Stimulated activated CD4-positive, alpha-beta T cell treated with anti-CD3 and anti-CD28 coated beads, Interleukin-1b, Interleukin-23, amount 100 ng/mL, for 24 hours (primary cell): ENCODE results near the gene TMEM95.
"Not testable (repeated sequence)": the region's sequence is repeated elsewhere in the genome, so short reads cannot be mapped to it uniquely, and the experiment has no call there.

ENCODE experiments used
- DNase-seq, 4 experiments: peaks; one replicate each; pipeline ENCODE4 v3.0.0-alpha.2; 2020; ENCODE audit warnings: low read depth in 4 of 4, low spot score in 1 of 4

Gene TMEM95

DNA sequence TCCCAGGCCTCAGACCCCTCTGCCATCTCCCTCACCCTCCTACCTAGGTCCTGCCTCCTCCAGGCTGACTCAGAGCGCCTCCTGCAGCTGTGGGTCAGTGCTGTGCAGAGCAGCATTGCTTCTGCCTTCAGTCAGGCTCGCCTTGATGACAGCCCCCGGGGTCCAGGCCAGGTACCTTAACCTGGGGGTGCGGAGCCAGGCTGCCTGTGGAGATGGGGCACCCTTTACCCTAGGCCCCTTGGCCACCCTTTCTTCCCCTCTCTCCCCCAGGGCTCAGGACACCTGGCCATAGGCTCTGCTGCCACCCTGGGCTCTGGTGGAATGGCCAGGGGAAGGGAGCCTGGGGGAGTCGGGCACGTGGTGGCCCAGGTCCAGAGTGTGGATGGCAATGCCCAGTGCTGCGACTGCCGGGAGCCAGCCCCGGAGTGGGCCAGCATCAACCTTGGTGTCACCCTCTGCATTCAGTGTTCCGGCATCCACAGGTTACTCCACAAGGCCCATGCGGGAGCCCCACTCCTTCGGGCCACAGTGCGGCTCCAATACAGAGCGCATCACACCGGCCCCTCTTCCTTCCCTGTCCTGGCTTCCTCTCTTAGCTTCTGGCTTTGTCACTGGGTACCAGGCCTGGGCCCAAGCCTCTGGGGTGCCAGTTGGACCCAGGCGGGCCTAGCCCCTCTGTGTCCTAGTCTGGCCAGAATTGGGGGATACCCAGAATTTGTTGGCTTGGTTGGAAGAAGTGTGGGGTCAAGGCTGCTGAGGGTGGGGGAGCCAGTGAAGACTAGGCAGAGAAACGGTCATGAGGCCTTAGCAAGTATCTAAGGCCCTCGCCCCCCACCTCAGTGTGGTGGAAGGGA lies 8.0 kb upstream of the TMEM95 start:
- no peak for DNase-seq

DNA sequence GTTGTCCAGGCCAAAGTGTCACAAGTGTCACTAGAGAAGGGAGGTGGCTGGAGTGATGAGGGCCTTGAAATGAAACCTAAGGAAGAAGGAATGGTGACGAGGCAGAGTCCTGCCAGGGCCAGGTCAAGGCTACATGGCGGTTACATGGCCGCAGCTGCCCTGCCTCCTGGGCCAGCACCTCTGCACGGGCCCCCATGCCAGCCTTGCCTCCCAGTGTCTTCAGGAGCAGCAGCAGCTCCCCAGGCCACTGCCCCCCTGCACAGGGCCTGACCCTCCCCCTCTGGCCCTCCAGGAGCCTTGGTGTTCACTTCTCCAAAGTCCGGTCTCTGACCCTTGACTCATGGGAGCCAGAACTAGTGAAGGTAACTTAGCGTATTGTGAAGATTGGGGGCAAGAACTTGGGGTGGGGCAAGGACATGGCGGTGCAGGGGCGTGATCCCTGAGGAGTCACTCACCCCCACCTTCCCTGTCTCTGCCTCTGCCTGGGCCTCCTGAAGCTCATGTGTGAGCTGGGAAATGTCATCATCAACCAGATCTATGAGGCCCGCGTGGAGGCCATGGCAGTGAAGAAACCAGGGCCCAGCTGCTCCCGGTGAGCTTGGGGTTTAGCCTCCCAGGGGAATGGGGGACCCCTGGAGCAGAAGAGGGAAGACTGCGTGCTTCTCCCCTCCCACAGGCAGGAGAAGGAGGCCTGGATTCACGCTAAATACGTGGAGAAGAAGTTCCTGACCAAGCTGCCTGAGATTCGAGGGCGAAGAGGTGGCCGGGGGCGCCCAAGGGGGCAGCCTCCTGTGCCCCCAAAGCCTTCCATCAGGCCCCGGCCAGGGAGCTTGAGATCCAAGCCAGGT lies 7.1 kb upstream of the TMEM95 start:
- no peak for DNase-seq

DNA sequence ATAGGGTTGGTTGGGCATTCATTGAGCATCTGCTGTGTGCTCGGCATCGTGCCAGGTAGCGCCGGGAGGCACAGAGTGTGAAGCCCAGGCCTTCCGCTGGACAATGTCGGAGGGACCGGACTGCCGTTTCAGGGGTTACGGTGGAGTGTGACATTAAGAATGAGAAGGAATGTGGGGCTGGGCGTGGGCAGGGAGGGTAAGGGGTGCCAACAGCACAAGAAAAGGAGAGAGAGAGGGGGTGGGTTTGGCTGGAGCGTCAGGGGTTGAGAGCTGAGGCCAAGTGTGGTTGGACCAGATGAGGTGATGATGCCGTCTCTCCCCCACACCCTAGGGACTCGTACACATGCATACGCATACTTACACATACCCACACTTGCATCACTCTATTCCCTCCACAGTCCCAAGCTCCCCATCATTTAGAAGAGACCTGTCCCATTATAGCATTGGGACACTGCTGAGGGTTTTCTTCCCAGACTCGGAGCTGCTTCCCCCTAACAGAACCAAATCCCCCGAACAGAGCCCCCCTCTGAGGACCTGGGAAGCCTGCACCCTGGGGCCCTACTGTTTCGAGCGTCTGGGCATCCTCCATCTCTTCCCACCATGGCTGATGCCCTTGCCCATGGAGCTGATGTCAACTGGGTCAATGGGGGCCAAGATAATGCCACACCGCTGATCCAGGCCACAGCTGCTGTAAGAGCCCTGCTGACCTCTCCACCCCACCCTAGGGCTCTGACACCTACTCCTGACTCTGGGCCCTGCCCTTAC lies 6.3 kb upstream of the TMEM95 start:
- DNase-seq = no peak

DNA sequence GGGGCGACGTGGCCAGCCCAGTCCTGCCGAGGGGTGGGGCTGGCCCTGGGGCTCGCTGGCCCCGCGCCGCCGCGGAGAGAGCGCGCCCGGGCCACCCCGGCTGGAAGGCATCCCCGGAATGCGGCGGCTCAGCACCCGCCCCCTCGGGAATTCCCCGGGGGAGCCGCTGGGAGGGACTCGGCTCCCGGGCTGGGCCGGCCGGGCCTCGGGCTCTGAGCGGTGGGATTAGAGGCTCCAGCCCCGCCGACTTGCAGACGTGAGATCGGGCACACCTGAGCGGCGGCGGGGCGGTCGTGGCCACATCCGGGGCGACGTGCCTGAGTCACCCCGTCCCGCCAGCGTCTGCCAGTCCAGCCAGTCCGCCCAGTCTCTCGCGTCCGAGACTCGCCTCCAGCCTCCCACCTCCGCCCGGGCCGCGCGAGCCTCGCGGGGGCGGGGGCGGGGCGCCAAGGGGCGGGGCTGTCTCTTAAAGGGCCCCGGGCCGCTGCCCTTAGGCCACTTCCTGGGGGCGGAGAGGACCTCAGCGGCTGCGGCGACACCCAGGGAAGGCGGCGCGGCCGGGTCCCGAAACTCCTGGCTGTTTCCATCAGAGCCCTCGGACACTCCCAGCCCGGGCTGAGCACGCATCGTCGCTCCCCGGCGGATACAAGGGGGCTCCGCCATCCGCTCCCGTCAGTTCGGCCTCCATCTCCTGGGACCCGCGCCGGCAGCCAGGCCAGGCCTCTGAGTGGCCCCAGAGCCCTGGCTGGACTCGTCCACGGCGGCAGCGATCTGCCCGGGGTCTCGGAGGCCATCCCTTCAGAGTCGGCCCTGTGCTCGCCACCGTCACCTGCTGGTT lies 3.1 kb upstream of the TMEM95 start, which contains the start of gene KCTD11:
Gene KCTD11 (plus strand): TSS at position 498 of the 838 bp plus-strand sequence.
- DNase-seq = peak in 2 of 4 experiments; percentile 35 to 75

DNA sequence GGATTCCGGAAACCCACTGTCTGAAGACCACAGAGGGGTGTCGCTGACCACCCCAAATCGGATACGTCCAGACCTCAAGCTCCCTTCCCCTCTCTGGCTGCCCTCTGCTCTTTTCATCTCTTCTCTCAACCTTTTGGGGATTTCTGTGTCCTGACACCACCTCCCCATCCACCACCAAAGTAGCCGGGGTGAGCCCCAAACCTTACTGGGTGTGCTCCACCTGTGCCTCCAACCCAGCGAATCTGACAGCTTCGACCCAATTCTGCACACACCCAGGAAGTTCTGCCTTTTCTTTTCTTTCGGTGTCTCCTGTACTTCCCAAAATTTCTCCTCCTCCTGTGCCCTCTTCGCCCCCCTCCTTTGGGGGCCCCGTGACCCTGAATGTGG lies 2.5 kb upstream of the TMEM95 start:
- no peak for DNase-seq

DNA sequence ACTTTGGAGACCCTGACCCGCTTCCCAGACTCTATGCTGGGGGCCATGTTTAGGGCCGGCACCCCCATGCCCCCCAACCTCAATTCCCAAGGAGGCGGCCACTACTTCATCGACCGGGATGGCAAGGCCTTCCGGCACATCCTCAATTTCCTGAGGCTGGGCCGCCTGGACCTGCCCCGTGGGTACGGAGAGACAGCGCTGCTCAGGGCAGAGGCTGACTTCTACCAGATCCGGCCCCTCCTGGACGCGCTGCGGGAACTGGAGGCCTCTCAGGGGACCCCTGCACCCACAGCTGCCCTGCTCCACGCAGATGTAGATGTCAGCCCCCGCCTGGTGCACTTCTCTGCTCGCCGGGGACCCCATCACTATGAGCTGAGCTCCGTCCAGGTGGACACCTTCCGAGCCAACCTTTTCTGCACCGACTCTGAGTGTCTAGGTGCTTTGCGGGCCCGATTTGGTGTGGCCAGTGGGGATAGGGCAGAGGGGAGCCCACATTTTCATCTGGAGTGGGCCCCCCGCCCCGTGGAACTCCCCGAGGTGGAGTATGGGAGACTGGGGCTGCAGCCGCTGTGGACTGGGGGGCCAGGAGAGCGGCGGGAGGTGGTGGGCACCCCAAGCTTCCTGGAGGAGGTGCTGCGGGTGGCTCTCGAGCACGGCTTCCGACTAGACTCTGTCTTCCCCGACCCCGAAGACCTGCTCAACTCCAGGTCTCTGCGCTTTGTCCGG lies 1.9 kb upstream of the TMEM95 start:
- no peak for DNase-seq

DNA sequence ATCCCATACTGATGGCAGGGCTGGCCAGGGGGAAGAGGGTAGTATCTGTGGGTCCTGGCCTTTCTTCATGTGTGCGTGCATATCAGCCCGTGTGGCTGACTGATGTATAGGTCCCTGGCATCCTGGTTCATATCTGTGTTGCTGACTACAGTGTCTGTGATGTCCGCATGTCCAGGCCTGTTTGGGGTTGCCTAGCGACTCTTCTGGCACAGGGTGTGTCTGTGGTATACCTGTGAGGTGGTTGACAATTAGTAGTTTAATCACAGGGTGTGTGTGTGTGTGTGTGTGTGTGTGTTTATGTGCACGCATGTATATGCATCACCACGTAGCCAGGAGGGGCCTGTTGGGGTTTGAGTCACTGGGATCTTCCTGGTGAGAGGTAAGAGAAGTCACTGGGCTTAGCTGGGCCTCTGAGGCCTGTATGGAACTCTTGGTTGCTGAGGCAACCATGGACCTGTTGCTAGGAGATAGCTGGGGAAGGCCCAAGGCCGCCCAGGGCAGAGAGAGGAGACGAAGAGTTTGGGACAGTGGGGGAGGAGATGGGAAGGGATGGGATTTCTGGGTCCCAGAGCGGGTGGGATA lies 603 bp upstream of the TMEM95 start:
- no peak for DNase-seq

DNA sequence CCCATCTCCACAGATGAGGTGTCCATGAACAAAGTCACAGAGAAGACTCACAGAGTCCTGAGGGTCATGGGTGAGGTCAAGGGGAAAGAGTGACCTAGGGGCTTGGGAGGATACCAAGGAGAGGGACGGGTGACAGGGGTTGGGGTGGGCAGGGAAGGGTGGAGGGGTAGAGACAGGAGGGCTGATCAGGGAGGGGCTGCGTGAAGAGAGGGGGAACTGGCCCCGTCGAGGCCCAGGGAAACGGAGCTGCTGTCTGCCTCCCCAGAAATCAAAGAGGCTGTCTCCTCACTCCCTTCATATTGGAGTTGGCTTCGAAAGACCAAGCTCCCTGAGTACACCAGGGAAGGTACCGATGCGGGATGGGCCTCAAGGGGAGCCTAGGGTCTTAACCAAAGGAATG lies 617 bp downstream of the TMEM95 start:
- no peak for DNase-seq

DNA sequence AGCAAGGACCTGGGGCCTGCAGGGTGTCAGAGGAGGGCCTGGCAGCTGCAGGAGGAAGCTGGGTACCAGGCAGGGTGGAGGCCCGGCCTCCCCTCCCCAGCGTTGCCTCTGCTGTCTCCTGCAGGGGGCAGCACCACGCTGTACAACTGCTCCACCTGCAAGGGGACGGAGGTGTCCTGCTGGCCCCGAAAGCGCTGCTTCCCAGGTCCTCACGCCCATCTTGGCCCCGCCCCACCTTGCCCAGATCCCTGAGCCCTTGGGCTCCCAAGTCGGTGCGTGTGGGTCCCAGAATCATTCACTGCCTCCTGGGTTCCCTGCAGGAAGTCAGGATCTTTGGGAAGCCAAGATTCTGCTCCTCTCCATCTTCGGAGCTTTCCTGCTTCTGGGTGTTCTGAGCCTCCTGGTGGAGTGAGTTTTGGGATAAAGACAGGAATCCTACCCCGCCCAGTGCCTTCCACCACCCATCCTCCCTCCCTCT lies 1.2 kb downstream of the TMEM95 start:
- peak; percentile 61 to 81 (median 76) for DNase-seq

DNA sequence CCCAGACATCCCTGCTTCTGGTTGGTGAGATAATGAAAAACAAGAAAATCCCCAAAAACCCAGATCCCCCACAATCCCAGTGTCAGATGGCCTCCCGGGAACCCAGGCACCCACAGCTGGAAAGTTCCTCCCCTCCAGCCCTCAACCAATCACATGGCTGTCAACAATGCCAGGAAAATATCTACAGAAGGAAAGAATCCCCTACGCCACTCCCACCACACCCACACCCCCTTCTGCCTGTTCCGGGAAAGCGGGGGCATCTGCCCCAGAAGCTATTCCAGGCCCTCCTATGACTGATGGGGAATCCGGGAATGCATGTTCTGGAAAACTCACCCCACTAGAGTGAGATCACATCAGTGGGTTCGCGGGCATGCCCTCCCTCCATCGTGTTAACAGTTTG lies 1.8 kb downstream of the TMEM95 start:
- no peak for DNase-seq

DNA sequence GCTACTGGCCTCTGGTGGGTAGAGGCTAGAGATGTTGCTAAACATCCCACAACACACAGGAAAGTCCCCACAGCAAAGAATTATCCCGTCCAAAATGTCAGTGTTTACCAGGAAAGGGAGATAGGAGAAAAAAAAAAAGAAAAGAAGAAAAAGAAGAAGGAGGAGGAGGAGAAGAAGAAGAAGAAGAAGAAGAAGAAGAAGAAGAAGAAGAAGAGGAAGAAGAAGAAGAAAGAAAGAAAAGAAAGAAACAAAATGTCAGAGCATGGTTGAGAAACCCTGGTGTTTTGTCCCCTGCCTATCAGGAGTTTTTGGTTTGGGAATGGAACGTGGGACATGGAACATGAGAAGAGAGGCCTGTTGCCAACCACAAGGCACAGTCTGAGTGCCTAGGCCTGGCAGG lies 2.4 kb downstream of the TMEM95 start:
- no peak for DNase-seq

DNA sequence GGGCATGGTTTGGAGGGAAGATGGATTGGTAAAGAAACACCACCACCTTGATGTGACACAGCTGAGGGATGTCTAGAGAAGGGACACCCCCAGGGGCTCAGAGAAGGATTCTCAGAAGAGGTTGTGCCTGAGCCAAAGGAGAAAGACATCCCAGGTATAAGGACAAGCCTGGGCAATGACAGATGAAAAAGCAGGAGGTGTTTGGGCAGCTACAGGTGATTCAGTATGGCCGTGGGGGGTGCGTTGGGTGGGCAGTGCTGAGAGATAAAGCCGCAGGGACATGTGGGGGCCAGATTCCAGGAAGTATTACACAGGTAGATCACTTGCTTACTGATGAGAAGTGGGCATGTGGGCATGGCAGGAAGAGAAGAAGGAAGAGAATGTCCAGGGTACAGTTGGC lies 7.0 kb downstream of the TMEM95 start:
- no peak for DNase-seq

DNA sequence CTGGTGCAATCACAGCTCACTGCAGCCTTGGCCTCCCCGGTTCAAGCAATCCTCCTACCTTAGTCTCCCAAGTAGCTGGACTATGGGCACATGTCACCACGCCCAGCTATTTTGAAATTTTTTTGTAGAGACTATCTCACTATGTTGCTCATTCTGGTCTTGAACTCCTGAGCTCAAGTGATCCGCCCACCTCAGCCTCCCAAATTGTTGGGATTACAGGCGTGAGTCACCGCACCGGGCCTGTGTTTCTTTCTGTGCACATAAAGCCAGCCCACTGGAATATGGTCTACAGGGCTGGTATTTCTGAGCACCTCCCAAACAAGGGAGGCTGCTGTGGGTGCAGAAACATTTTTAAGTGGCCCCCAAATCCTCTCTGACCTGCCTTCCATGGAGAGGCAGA lies 8.4 kb downstream of the TMEM95 start:
- no peak for DNase-seq

DNA sequence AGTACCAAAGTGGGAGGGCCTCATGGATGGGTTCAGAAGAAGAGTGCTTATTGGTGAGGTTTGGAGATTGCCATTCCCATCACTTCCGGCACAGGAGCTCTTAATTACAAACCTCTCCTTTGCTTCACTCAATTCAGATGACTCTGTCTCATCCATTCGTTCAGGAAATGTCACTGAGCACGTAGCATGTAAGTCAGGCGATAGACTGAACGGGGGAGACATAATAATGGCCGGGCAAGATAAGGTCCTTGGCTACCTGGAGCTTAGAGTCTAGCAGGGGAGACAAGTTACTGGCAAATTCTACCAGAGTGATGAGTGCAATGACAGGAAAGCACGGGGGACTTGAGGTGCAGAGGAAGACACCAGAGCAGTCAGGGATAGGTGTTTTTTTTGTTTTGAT lies 11.0 kb downstream of the TMEM95 start:
- DNase-seq = not testable (repeated sequence)

DNA sequence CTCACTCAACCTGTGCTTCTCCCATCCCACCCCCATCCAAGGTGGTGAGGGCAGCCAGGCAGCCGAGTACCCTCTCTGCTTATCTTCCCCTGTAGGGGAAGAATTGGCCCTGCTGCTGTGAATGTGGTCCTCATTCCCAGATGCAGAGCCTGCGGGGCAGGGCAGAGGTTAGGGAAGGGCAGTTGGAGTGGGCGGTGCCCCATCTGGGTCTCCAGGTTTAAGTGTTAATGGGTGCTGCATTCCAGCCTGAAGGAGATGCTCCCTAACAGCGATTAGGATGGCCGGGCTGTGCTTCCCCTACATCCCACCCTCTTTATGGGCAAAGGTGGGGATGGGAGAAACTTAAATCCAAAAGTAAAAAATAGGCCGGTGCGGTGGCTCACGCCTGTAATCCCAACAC lies 12.1 kb downstream of the TMEM95 start:
- no peak for DNase-seq

DNA sequence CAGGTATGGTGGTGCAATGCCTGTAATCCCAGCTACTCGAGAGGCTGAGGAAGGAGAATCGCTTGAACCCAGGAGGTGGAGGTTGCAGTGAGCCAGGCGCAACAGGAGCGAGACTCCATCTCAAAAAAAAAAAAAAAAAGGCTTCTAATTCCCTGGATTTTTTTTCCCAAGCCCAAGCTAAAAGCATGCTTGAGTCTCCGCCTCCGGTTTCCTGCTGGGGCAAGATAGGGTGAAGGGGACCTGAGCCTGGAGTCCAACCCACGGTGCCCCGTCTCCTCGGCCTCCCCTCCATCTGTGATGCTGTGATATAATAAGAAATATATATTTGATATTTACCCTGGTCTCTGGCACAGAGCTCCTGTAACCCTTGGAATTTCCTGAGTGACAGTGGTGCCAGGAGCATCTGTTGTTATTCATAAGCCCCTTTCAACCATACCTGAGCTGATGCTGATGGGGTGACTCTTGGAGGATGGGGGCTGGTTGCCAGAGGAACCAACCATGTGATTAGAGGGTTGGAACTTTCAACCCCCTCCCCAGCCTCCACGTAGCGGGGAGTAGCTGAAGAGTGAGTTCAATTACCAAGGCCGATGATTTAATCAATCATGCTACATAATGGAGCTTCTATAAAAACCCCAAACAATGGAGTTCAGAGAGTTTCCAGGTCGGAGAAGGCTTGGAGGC lies 13.1 kb downstream of the TMEM95 start:
- no peak for DNase-seq

DNA sequence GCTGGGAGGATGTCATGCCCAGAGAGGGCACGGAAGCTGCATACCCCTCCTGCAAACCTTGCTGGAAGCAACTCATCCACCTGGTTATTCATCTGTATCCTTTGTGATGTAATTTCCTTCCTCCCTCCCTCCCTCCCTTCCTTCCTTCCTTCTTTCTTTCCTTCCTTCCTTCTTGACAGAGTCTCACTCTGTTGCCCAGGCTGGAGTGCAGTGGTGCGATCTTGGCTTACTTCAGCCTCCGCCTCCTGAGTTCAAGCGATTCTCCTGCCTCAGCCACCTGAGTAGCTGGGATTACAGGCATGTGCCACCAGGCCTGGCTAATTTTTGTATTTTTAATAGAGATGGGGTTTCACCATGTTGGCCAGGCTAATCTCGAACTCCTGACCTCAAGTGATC lies 13.6 kb downstream of the TMEM95 start:
- not testable (repeated sequence) for DNase-seq

DNA sequence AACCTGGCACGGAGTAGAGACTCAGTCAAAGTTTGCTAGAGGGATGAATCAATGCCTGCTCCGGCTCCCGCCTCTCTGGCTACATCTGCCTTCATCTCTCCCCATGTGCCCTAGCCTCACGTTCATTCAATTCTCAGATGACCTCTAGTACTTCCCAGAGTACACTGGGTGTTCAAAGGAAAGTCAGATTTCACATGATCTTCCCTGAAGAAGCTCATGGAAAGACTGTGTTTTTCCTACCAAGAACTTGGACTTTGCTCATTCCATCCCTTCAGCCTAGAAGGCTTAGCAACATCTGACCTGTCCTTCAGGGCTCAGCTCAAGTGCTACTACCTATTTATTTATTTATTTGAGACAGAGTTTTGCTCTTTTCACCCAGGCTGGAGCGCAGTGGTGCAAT lies 14.9 kb downstream of the TMEM95 start:
- no peak for DNase-seq

DNA sequence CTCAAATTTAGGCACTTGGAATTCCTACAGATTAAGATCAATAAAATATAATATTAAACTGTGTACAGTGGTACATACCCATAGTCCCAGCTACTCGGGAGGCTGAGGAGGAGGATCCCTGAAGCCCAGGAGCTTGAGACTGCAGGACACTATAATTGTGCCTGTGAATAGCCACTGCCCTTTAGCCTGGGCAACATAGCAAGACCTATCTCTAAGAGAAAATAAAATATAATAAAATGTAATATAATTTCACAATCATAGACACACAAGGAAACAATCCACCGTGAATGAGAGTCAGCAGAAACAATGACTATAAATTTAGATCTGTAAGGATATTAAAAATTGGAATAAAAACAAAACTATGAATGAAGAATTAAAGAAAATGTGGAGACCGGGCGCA lies 15.9 kb downstream of the TMEM95 start:
- no peak for DNase-seq
